HEK293T (cell line): ENCODE data around the gene MT1E.

Source experiments
- CTCF ChIA-PET: fragments of 350-600 bp; formaldehyde crosslinking; extraction: SDS; loops from one replicate; lab custom pipeline; 2021; ENCODE audit warnings: antibody characterized with exemption, inconsistent platforms; lab: Yijun Ruan, JAX
- POLR2A ChIA-PET: fragments of 350-600 bp; formaldehyde crosslinking; extraction: SDS; loops from one replicate; lab custom pipeline; 2020; ENCODE audit warnings: antibody characterized with exemption, inconsistent platforms; lab: Yijun Ruan, JAX
- DNase-seq: peaks from one replicate; pipeline ENCODE4 v3.0.0; 2012; ENCODE audit warnings: mixed read lengths; ENCODE audit errors: extremely low spot score
- ARNT ChIP-seq: fragments of 450-650 bp; IDR thresholded peaks from 2 replicates; pipeline ENCODE4 v1.6.1; 2017; ENCODE audit warnings: mild to moderate bottlenecking
- BHLHE40 ChIP-seq: fragments of 450-650 bp; IDR thresholded peaks from 2 replicates; pipeline ENCODE4 v1.6.1; 2016; ENCODE audit warnings: mild to moderate bottlenecking, moderate library complexity, borderline replicate concordance
- CTBP1 ChIP-seq: fragments of 450-650 bp; IDR thresholded peaks from 2 replicates; pipeline ENCODE4 v1.6.1; 2016; ENCODE audit warnings: borderline replicate concordance
- ELF4 ChIP-seq: fragments of 450-650 bp; IDR thresholded peaks from 2 replicates; pipeline ENCODE4 v1.6.1; 2017; ENCODE audit warnings: antibody characterized with exemption
- FOXA1 ChIP-seq: fragments of 450-650 bp; IDR thresholded peaks from 2 replicates; pipeline ENCODE4 v1.6.1; 2016; ENCODE audit warnings: mild to moderate bottlenecking
- FOXK2 ChIP-seq: fragments of 450-650 bp; IDR thresholded peaks from 2 replicates; pipeline ENCODE4 v1.6.1; 2016; ENCODE audit warnings: mild to moderate bottlenecking
- FOXM1 ChIP-seq: fragments of 450-650 bp; IDR thresholded peaks from 2 replicates; pipeline ENCODE4 v1.6.1; 2017; ENCODE audit warnings: mild to moderate bottlenecking, borderline replicate concordance
- HDGF ChIP-seq: fragments of 450-650 bp; IDR thresholded peaks from 2 replicates; pipeline ENCODE4 v1.6.1; 2017; ENCODE audit warnings: antibody characterized with exemption, borderline replicate concordance
- L3MBTL2 ChIP-seq: fragments of 450-650 bp; conservative IDR thresholded peaks from 2 replicates; pipeline ENCODE4 v1.6.1; 2016; ENCODE audit warnings: mild to moderate bottlenecking
- LEF1 ChIP-seq: fragments of 450-650 bp; IDR thresholded peaks from 2 replicates; pipeline ENCODE4 v1.6.1; 2017; ENCODE audit warnings: mild to moderate bottlenecking, borderline replicate concordance
- NFRKB ChIP-seq: fragments of 450-650 bp; IDR thresholded peaks from 2 replicates; pipeline ENCODE4 v1.6.1; 2016; ENCODE audit warnings: mild to moderate bottlenecking, moderate library complexity
- PKNOX1 ChIP-seq: fragments of 450-650 bp; IDR thresholded peaks from 2 replicates; pipeline ENCODE4 v1.6.1; 2016
- SP1 ChIP-seq: fragments of 450-650 bp; IDR thresholded peaks from 2 replicates; pipeline ENCODE4 v1.6.1; 2017
- SUZ12 ChIP-seq: fragments of 450-650 bp; IDR thresholded peaks from 2 replicates; pipeline ENCODE4 v1.6.1; 2016; ENCODE audit warnings: mild to moderate bottlenecking
- TARDBP ChIP-seq: fragments of 450-650 bp; IDR thresholded peaks from 2 replicates; pipeline ENCODE4 v1.6.1; 2016
- ZNF384 ChIP-seq: fragments of 450-650 bp; IDR thresholded peaks from 2 replicates; pipeline ENCODE4 v1.6.1; 2016

MT1E gene

GRCh38 chr16:56626685-56627084, 1.1 kb downstream of the MT1E start:
- no peak for TF ChIP-seq SUZ12
- no peak for TF ChIP-seq ARNT
- no peak for TF ChIP-seq CTBP1
- no peak for TF ChIP-seq NFRKB
- TF ChIP-seq FOXK2 = no peak
- TF ChIP-seq L3MBTL2 = no peak
- TF ChIP-seq FOXA1 = no peak
- no peak for TF ChIP-seq HDGF
- TF ChIP-seq TARDBP = no peak
- no peak for TF ChIP-seq PKNOX1
- TF ChIP-seq FOXM1 = no peak
- TF ChIP-seq LEF1 = no peak
- TF ChIP-seq ZNF384 = no peak
- no peak for TF ChIP-seq BHLHE40
- no peak for TF ChIP-seq ELF4
- TF ChIP-seq SP1 = no peak
- ChIA-PET POLR2A (no interaction called here), CTCF (no interaction called here)
- no peak for DNase-seq

- ChIA-PET CTCF (no interaction called here), POLR2A (no interaction called here)
These were observed 3.1 kb downstream of the MT1E start for GRCh38 chr16:56628486-56629350.

DNA sequence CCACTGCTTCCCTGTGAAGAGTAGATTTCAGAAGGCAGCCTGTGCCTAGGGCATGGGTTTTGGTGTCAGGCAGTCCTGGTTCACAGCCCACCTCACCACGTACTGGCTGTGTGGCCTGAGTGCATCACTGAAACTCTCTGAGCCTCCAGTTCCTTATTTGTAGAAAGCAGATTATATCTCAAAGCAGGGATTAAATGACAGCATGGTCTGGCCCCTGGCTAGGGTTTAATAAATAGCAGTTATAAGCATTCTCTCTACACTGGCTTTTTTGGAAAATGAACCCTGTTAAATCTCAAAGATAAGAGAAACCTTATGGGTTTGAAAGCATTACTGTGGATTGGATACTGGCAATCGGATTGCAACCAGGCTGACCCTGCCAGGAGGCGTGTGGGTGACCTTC, 4.0 kb downstream of the MT1E start:
- TF ChIP-seq ZNF384 = no peak
- no peak for TF ChIP-seq BHLHE40
- no peak for TF ChIP-seq ARNT
- no peak for TF ChIP-seq HDGF
- TF ChIP-seq TARDBP = no peak
- TF ChIP-seq SUZ12 = no peak
- TF ChIP-seq PKNOX1 = no peak
- TF ChIP-seq LEF1 = no peak
- TF ChIP-seq SP1 = no peak
- TF ChIP-seq FOXA1 = no peak
- TF ChIP-seq CTBP1 = no peak
- no peak for TF ChIP-seq FOXK2
- DNase-seq = no peak
- ChIA-PET CTCF (interaction anchor here (1.2 kb wide), 1 partner anchor 25 kb away, joined by 3 read pairs; no protein-coding TSS in a partner anchor), POLR2A (no interaction called here)

More at GRCh38 chr16:56628486-56629350, 3.1 kb downstream of the MT1E start:
- DNase-seq = no peak
- no peak for TF ChIP-seq SP1
- TF ChIP-seq L3MBTL2 = no peak
- TF ChIP-seq ELF4 = no peak
- TF ChIP-seq FOXK2 = no peak
- no peak for TF ChIP-seq FOXA1
- TF ChIP-seq NFRKB = no peak
- no peak for TF ChIP-seq ZNF384
- TF ChIP-seq CTBP1 = no peak
- TF ChIP-seq PKNOX1 = no peak
- TF ChIP-seq SUZ12 = no peak
- no peak for TF ChIP-seq TARDBP
- TF ChIP-seq HDGF = no peak
- TF ChIP-seq BHLHE40 = no peak
- no peak for TF ChIP-seq FOXM1
- TF ChIP-seq ARNT = no peak

GRCh38 chr16:56630134-56630533, 4.6 kb downstream of the MT1E start:
- DNase-seq = no peak
- CTCF ChIA-PET = interaction anchor here (1.2 kb wide), 1 partner anchor 25 kb away, joined by 3 read pairs; no protein-coding TSS in a partner anchor
- POLR2A ChIA-PET = no interaction called here

DNA sequence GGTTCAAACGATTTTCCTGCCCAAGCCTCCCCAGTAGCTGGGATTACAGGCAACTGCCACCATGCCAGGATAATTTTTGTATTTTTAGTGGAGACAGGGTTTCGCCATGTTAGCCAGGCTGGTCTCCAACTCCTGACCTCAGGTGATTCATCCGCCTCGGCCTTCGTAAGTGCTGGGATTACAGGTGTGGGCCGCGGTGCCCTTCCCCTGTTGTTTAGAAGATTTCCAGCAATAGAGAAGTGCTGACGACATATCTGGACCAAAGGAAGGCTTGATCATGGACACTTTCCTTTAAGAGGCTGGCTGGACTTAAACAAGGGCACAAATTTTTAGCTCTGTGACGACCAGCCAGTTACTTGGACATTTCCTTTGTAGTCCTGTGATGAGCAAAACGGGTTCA, 5.6 kb downstream of the MT1E start:
- TF ChIP-seq SP1 (no peak), FOXA1 (no peak), ZNF384 (no peak), L3MBTL2 (no peak), LEF1 (no peak), NFRKB (no peak), SUZ12 (no peak), ARNT (no peak)
- no peak for DNase-seq
- ChIA-PET POLR2A (no interaction called here), CTCF (no interaction called here)

More at GRCh38 chr16:56630134-56630533, 4.6 kb downstream of the MT1E start:
- TF ChIP-seq ELF4 (no peak), FOXA1 (no peak), FOXM1 (no peak), L3MBTL2 (no peak), HDGF (no peak), CTBP1 (no peak), SP1 (no peak), ARNT (no peak), ZNF384 (no peak)

- CTCF ChIA-PET = no interaction called here
- TF ChIP-seq NFRKB = no peak
- no peak for TF ChIP-seq FOXA1
- TF ChIP-seq HDGF = no peak
- TF ChIP-seq SP1 = no peak
- no peak for TF ChIP-seq CTBP1
- no peak for TF ChIP-seq PKNOX1
- no peak for TF ChIP-seq L3MBTL2
- no peak for TF ChIP-seq BHLHE40
- TF ChIP-seq LEF1 = no peak
- TF ChIP-seq ELF4 = no peak
- no peak for TF ChIP-seq TARDBP
- TF ChIP-seq FOXK2 = no peak
- no peak for TF ChIP-seq ARNT
- no peak for TF ChIP-seq ZNF384
- TF ChIP-seq FOXM1 = no peak
- no peak for TF ChIP-seq SUZ12
These were observed 6.2 kb downstream of the MT1E start for GRCh38 chr16:56631832-56632155.

More at GRCh38 chr16:56631832-56632155, 6.2 kb downstream of the MT1E start:
- no peak for DNase-seq
- POLR2A ChIA-PET = no interaction called here
